IMR-90 (cell line): Measurements from ENCODE around the gene HK3. TPM values are rescaled to one million over a fixed set of nuclear protein-coding genes. Genes with fewer than 3 reads are reported as not detected.

Experiments
- ATAC-seq: fragments of 200-7000 bp; cut with Tn5 transposase; 2 replicates; pipeline ENCODE4 v1.9.1; 2020; ENCODE audit warnings: low read depth, mild to moderate bottlenecking, moderate library complexity
- BruUV-seq: library from RNA; stranded (reverse); fragments of 400-500 nt; replicated peaks from 2 replicates; lab custom pipeline; 2021; lab: Mats Ljungman, UMichigan
- CTCF ChIA-PET: fragments of 300-600 bp; formaldehyde crosslinking; extraction: SDS; loops from one replicate; lab custom pipeline; 2021; ENCODE audit warnings: antibody characterized with exemption; lab: Yijun Ruan, JAX
- POLR2A ChIA-PET: fragments of 300-600 bp; sonication (Branson Sonifier 250); formaldehyde crosslinking; loops from one replicate; lab custom pipeline; 2022; ENCODE audit warnings: antibody characterized with exemption; ENCODE audit not compliant: unreplicated experiment; lab: Charles Lee
- DNase-seq: peaks from one replicate; pipeline ENCODE4 v3.0.0; 2013
- H2AFZ ChIP-seq: replicated peaks from 2 replicates; pipeline ENCODE3; 2013; ENCODE audit warnings: low read length, mild to moderate bottlenecking; ENCODE audit not compliant: poor library complexity
- H2AK5ac ChIP-seq: 2 replicates; pipeline ENCODE4 v1.6.1; 2013; ENCODE audit warnings: low read depth, low read length, inconsistent platforms
- H2AK9ac ChIP-seq: replicated peaks from 2 replicates; pipeline ENCODE3; 2013; ENCODE audit warnings: mild to moderate bottlenecking, low read depth, low read length, moderate library complexity; ENCODE audit not compliant: poor library complexity
- H2BK120ac ChIP-seq: 2 replicates; pipeline ENCODE4 v1.6.1; 2013; ENCODE audit warnings: low read depth, low read length, inconsistent platforms
- H2BK15ac ChIP-seq: 3 replicates; pipeline ENCODE4 v1.6.1; 2013; ENCODE audit warnings: low read depth, low read length, inconsistent platforms
- H2BK20ac ChIP-seq: 2 replicates; pipeline ENCODE4 v1.6.1; 2013; ENCODE audit warnings: low read depth, mild to moderate bottlenecking, inconsistent platforms, low read length, moderate library complexity
- H2BK5ac ChIP-seq: 2 replicates; pipeline ENCODE4 v1.6.1; 2013; ENCODE audit warnings: mild to moderate bottlenecking, low read depth, low read length, inconsistent platforms; ENCODE audit not compliant: poor library complexity, severe bottlenecking
- H3K14ac ChIP-seq: replicated peaks from 2 replicates; pipeline ENCODE4 v1.6.1; 2013; ENCODE audit warnings: low read depth, low read length, inconsistent platforms
- H3K18ac ChIP-seq: 2 replicates; pipeline ENCODE4 v1.6.1; 2013; ENCODE audit warnings: low read depth, low read length, control low read depth
- H3K23ac ChIP-seq: 2 replicates; pipeline ENCODE4 v1.6.1; 2013; ENCODE audit warnings: low read depth, low read length, inconsistent platforms
- H3K27ac ChIP-seq: 2 replicates; pipeline ENCODE4 v1.5.1; 2013; ENCODE audit warnings: mild to moderate bottlenecking, control low read depth, low read length; ENCODE audit not compliant: insufficient read depth
- H3K27me3 ChIP-seq: 2 replicates; pipeline ENCODE4 v1.6.1; 2013; ENCODE audit warnings: low read length; ENCODE audit not compliant: control insufficient read depth, insufficient read depth
- H3K36me3 ChIP-seq: 2 replicates; pipeline ENCODE4 v1.6.1; 2013; ENCODE audit warnings: low read length, mixed read lengths; ENCODE audit not compliant: control insufficient read depth, insufficient read depth
- H3K4ac ChIP-seq: 2 replicates; pipeline ENCODE4 v1.6.1; 2013; ENCODE audit warnings: low read depth, low read length, inconsistent platforms
- H3K4me1 ChIP-seq: 2 replicates; pipeline ENCODE4 v1.6.1; 2013; ENCODE audit warnings: low read length, mixed read lengths; ENCODE audit not compliant: control insufficient read depth, insufficient read depth
- H3K4me2 ChIP-seq: 2 replicates; pipeline ENCODE4 v1.6.1; 2013; ENCODE audit warnings: low read depth, mild to moderate bottlenecking, control low read depth, low read length, moderate library complexity
- H3K4me3 ChIP-seq: 2 replicates; pipeline ENCODE4 v1.5.1; 2013; ENCODE audit warnings: low read depth, mild to moderate bottlenecking, control low read depth, low read length, moderate library complexity; ENCODE audit not compliant: insufficient read depth
- H3K56ac ChIP-seq: 2 replicates; pipeline ENCODE4 v1.6.1; 2013; ENCODE audit warnings: low read length, inconsistent platforms; ENCODE audit not compliant: insufficient read depth; ENCODE audit errors: extremely low read depth
- H3K79me1 ChIP-seq, 2 experiments: 2 replicates each; pipeline ENCODE4 v1.6.1; 2013; ENCODE audit warnings: low read length in 2 of 2, inconsistent platforms in 1 of 2, low read depth in 1 of 2
- H3K9ac ChIP-seq: 2 replicates; pipeline ENCODE4 v1.6.1; 2013; ENCODE audit warnings: low read depth, low read length, control low read depth
- H3K9me1 ChIP-seq: 2 replicates; pipeline ENCODE4 v1.6.1; 2013; ENCODE audit warnings: low read length, inconsistent platforms; ENCODE audit not compliant: insufficient read depth
- H3K9me3 ChIP-seq: 2 replicates; pipeline ENCODE4 v1.6.1; 2013; ENCODE audit warnings: low read length; ENCODE audit not compliant: control insufficient read depth, insufficient read depth
- H4K20me1 ChIP-seq: 2 replicates; pipeline ENCODE4 v1.6.1; 2013; ENCODE audit warnings: low read length, inconsistent platforms; ENCODE audit not compliant: insufficient read depth
- H4K5ac ChIP-seq: 2 replicates; pipeline ENCODE4 v1.6.1; 2013; ENCODE audit warnings: mild to moderate bottlenecking, low read depth, low read length, control low read depth
- H4K8ac ChIP-seq, 2 experiments: 2 replicates each; pipeline ENCODE4 v1.6.1; 2013; ENCODE audit warnings: low read depth in 2 of 2, low read length in 2 of 2, control low read depth in 1 of 2, inconsistent platforms in 1 of 2
- H4K91ac ChIP-seq: 2 replicates; pipeline ENCODE4 v1.6.1; 2013; ENCODE audit warnings: low read depth, low read length, inconsistent platforms; ENCODE audit not compliant: insufficient read depth
- BHLHE40 ChIP-seq: fragments of 150-350 bp; IDR thresholded peaks from 2 replicates; pipeline ENCODE4 v1.6.1; 2016; ENCODE audit warnings: mild to moderate bottlenecking, low read depth, low read length
- WGBS, 2 experiments: methylation state at CpG; one replicate each; pipeline versions ENCODE4 v1.1.5 to v1.1.7; 2013; ENCODE audit warnings: missing lambda C conversion rate in 2 of 2; ENCODE audit not compliant: insufficient read length in 1 of 2; ENCODE audit errors: extremely low coverage in 2 of 2; 5-methylcytosine and 5-hydroxymethylcytosine counted together
- dilution Hi-C: fragments of 300-500 bp; cut with HindIII; formaldehyde crosslinking; loops from one replicate; pipeline ENCODE4 v1.14.3; 2018; ENCODE audit warnings: low sequenced_read_pairs; ENCODE audit not compliant: unreplicated experiment
- in situ Hi-C: fragments of 300-500 bp; cut with MboI; formaldehyde crosslinking; loops from 3 replicates; pipeline ENCODE4 v1.14.3; 2019; ENCODE audit warnings: low sequenced_read_pairs, inconsistent platforms, mixed read lengths
- intact Hi-C: fragments of 100-400 bp; cut with micrococcal nuclease; formaldehyde crosslinking; loops from 2 replicates; pipeline ENCODE4 v1.10.0; 2022
- polyA plus RNA-seq, 3 experiments: library from polyadenylated mRNA; depleted of rRNA; stranded (reverse); fragments of >200 nt; gene quantifications; 2 replicates each; pipeline ENCODE4 v1.2.3, GENCODE V29; 2012; ENCODE audit warnings: low replicate concordance in 1 of 3
- total RNA-seq: library from RNA; depleted of rRNA; stranded (reverse); fragments of >200 nt; gene quantifications from 2 replicates; pipeline ENCODE4 v1.2.3, GENCODE V29; 2012

HK3 gene
- total and polyA plus RNA-seq, 2 of the 4 experiments (the other 2 are of a cell fraction), result not detected

GRCh38 chr5:176874198-176874780 is 24.9 kb downstream of the HK3 start:
- H2BK15ac ChIP-seq, result no peak overlapping the region
- H3K4me3 ChIP-seq, result no peak overlapping the region
- TF ChIP-seq BHLHE40, result no peak
- no peaks in the 10 kb centered on the region for H3K4me1 ChIP-seq
- H3K14ac ChIP-seq, result no peak overlapping the region
- H4K5ac ChIP-seq, result no peak overlapping the region
- ATAC-seq (no peak), DNase-seq (no peak)
- no TSS peak for BruUV-seq
- ChIA-PET CTCF (no interaction called here), POLR2A (no interaction called here)
- no peaks in the 10 kb centered on the region for H3K9me3 ChIP-seq
- H2BK20ac ChIP-seq, result no peak overlapping the region
- peaks cover 52% of the 10 kb centered on the region for H3K27me3 ChIP-seq
- no peak overlapping the region for H3K4me2 ChIP-seq
- no peak overlapping the region for H4K8ac ChIP-seq
- in situ Hi-C loops (no loop called here), intact Hi-C loops (no loop called here), dilution Hi-C loops (no loop called here)
- no peak overlapping the region for H2AFZ ChIP-seq
- 80% methylated on average over 1 of the region's 20 CpGs; no CpG with 5 or more reads in 1 of the 2 experiments for WGBS, 2 experiments
- H2AK9ac ChIP-seq, result no peak overlapping the region
- H2BK120ac ChIP-seq, result no peak overlapping the region
- no peak overlapping the region for H4K91ac ChIP-seq
- no peaks in the 10 kb centered on the region for H3K9me1 ChIP-seq
- no peak overlapping the region for H3K23ac ChIP-seq
- no peak overlapping the region for H3K18ac ChIP-seq
- H3K4ac ChIP-seq, result no peak overlapping the region
- H2AK5ac ChIP-seq, result no peak overlapping the region
- H3K36me3 ChIP-seq, result no peaks in the 10 kb centered on the region
- H3K56ac ChIP-seq, result no peak overlapping the region
- no peak overlapping the region for H3K27ac ChIP-seq
- H2BK5ac ChIP-seq, result no peak overlapping the region
- no peaks in the 10 kb centered on the region for H4K20me1 ChIP-seq
- H3K79me1 ChIP-seq, result no peaks in the 10 kb centered on the region
- H3K9ac ChIP-seq, result no peak overlapping the region
